ENCODE data around the gene TNK2. TPM values are rescaled to one million over a fixed set of nuclear protein-coding genes. Genes with fewer than 3 reads are reported as not detected.
"Not testable (repeated sequence)": the region's sequence is repeated elsewhere in the genome, so short reads cannot be mapped to it uniquely, and the experiment has no call there.

Gene TNK2
- total RNA-seq, 1 donor, result 10.8 TPM

GRCh38 chr3:195866686-195867511 is 41.5 kb downstream of the TNK2 start:
- no peak overlapping the region for H3K4me3 ChIP-seq (ENCODE audit: low read depth, low read length)
- no peak for DNase-seq (ENCODE audit: low read depth)
- TF ChIP-seq CTCF (IDR thresholded peaks at IDR 0.05; ENCODE audit: insufficient read depth, low read length), result no peak

- no peak for DNase-seq (ENCODE audit: low read depth)
- TF ChIP-seq CTCF (IDR thresholded peaks at IDR 0.05; ENCODE audit: insufficient read depth, low read length), result no peak
Observed at GRCh38 chr3:195865752-195866151, 42.6 kb downstream of the TNK2 start.

GRCh38 chr3:195863121-195864061 is 45.0 kb downstream of the TNK2 start:
- DNase-seq (ENCODE audit: low read depth), result peak; percentile 89
- no peak overlapping the region for H3K4me3 ChIP-seq (ENCODE audit: low read depth, low read length)
- peak; percentile 98 for TF ChIP-seq CTCF (IDR thresholded peaks at IDR 0.05; ENCODE audit: insufficient read depth, low read length)

More at GRCh38 chr3:195865752-195866151, 42.6 kb downstream of the TNK2 start:
- no peak overlapping the region for H3K4me3 ChIP-seq (ENCODE audit: low read depth, low read length)

GRCh38 chr3:195862318-195862717 is 46.0 kb downstream of the TNK2 start:
- DNase-seq (ENCODE audit: low read depth); H3K4me3 ChIP-seq (ENCODE audit: low read depth, low read length): not testable (repeated sequence)

GRCh38 chr3:195860456-195860855 is 47.9 kb downstream of the TNK2 start:
- DNase-seq (ENCODE audit: low read depth), result no peak
- no peak for TF ChIP-seq CTCF (IDR thresholded peaks at IDR 0.05; ENCODE audit: insufficient read depth, low read length)
- no peak overlapping the region for H3K4me3 ChIP-seq (ENCODE audit: low read depth, low read length)

- DNase-seq (ENCODE audit: low read depth), result no peak
- H3K4me3 ChIP-seq (ENCODE audit: low read depth, low read length), result no peak overlapping the region
- no peak for TF ChIP-seq CTCF (IDR thresholded peaks at IDR 0.05; ENCODE audit: insufficient read depth, low read length)
Observed at GRCh38 chr3:195859846-195860411, 48.4 kb downstream of the TNK2 start.

All from fibroblast of the aortic adventitia (primary cell).